H9 (cell line): ENCODE results near the gene ETV6. TPM values are rescaled to one million over a fixed set of nuclear protein-coding genes. Genes with fewer than 3 reads are reported as not detected.

ENCODE experiments used
- DNase-seq: peaks from one replicate; pipeline ENCODE4 v3.0.0-alpha.2; 2017
- H2AFZ ChIP-seq: one replicate; pipeline ENCODE4 v1.6.1; 2013; ENCODE audit warnings: mild to moderate bottlenecking, low read length, control low read depth, moderate library complexity
- H2AK5ac ChIP-seq: 2 replicates; pipeline ENCODE4 v1.6.1; 2013; ENCODE audit warnings: low read length, control low read depth, mixed read lengths; ENCODE audit not compliant: insufficient read length
- H2BK120ac ChIP-seq: one replicate; pipeline ENCODE4 v1.6.1; 2013; ENCODE audit warnings: low read depth, mild to moderate bottlenecking, low read length, control low read depth, inconsistent platforms; ENCODE audit not compliant: poor library complexity, severe bottlenecking
- H2BK12ac ChIP-seq: 2 replicates; pipeline ENCODE4 v1.6.1; 2013; ENCODE audit warnings: low read length, control low read depth, mixed read lengths, low read depth; ENCODE audit not compliant: insufficient read length
- H2BK15ac ChIP-seq: 2 replicates; pipeline ENCODE4 v1.6.1; 2013; ENCODE audit warnings: low read depth, low read length, control low read depth
- H2BK20ac ChIP-seq: one replicate; pipeline ENCODE4 v1.6.1; 2013; ENCODE audit warnings: low read depth, mild to moderate bottlenecking, low read length, control low read depth, inconsistent platforms; ENCODE audit not compliant: poor library complexity, severe bottlenecking
- H2BK5ac ChIP-seq: 2 replicates; pipeline ENCODE4 v1.6.1; 2013; ENCODE audit warnings: low read length, control low read depth, mixed read lengths; ENCODE audit not compliant: insufficient read length
- H3K14ac ChIP-seq: 2 replicates; pipeline ENCODE4 v1.6.1; 2013; ENCODE audit warnings: low read length, control low read depth; ENCODE audit not compliant: insufficient read depth
- H3K18ac ChIP-seq: 2 replicates; pipeline ENCODE4 v1.6.1; 2013; ENCODE audit warnings: low read depth, mild to moderate bottlenecking, mixed read lengths, low read length, control low read depth; ENCODE audit not compliant: insufficient read length
- H3K23ac ChIP-seq: 2 replicates; pipeline ENCODE4 v1.6.1; 2013; ENCODE audit warnings: low read length, control low read depth, mixed read lengths, low read depth; ENCODE audit not compliant: insufficient read length
- H3K23me2 ChIP-seq: 2 replicates; pipeline ENCODE4 v1.6.1; 2013; ENCODE audit warnings: low read depth, mild to moderate bottlenecking, mixed read lengths, low read length, control low read depth; ENCODE audit not compliant: insufficient read length, poor library complexity, severe bottlenecking
- H3K27ac ChIP-seq: 2 replicates; pipeline ENCODE4 v1.5.1; 2013; ENCODE audit warnings: low read length, control low read depth, mixed read lengths, low read depth; ENCODE audit not compliant: insufficient read length
- H3K27me3 ChIP-seq: 2 replicates; pipeline ENCODE4 v1.6.1; 2013; ENCODE audit warnings: low read length, control low read depth, inconsistent platforms; ENCODE audit not compliant: insufficient read depth
- H3K4ac ChIP-seq: 2 replicates; pipeline ENCODE4 v1.6.1; 2013; ENCODE audit warnings: low read depth, mild to moderate bottlenecking, control low read depth, inconsistent platforms, low read length, moderate library complexity
- H3K4me1 ChIP-seq: 2 replicates; pipeline ENCODE4 v1.6.1; 2013; ENCODE audit warnings: low read length, control low read depth, inconsistent platforms; ENCODE audit not compliant: insufficient read depth
- H3K4me2 ChIP-seq: 2 replicates; pipeline ENCODE4 v1.6.1; 2013; ENCODE audit warnings: low read length, control low read depth, mixed read lengths; ENCODE audit not compliant: insufficient read length, insufficient read depth
- H3K56ac ChIP-seq: 2 replicates; pipeline ENCODE4 v1.6.1; 2013; ENCODE audit warnings: low read depth, mild to moderate bottlenecking, mixed read lengths, low read length, control low read depth; ENCODE audit not compliant: insufficient read length
- H3K79me1 ChIP-seq: 2 replicates; pipeline ENCODE4 v1.6.1; 2013; ENCODE audit warnings: low read depth, mild to moderate bottlenecking, moderate library complexity, low read length, control low read depth, inconsistent platforms; ENCODE audit not compliant: insufficient read depth, poor library complexity, severe bottlenecking
- H3K79me2 ChIP-seq: 2 replicates; pipeline ENCODE4 v1.6.1; 2013; ENCODE audit warnings: low read length, control low read depth, inconsistent platforms; ENCODE audit not compliant: insufficient read depth
- H3K9ac ChIP-seq: 2 replicates; pipeline ENCODE4 v1.6.1; 2013; ENCODE audit warnings: low read length, control low read depth, mixed read lengths; ENCODE audit not compliant: insufficient read length; ENCODE audit errors: extremely low read depth
- H3K9me3 ChIP-seq: one replicate; pipeline ENCODE4 v1.6.1; 2013; ENCODE audit warnings: low read depth, low read length, inconsistent platforms; ENCODE audit not compliant: control insufficient read depth
- H3T11ph ChIP-seq: one replicate; pipeline ENCODE4 v1.6.1; 2013; ENCODE audit warnings: mild to moderate bottlenecking, low read length, control low read depth, inconsistent platforms
- H4K20me1 ChIP-seq: one replicate; pipeline ENCODE4 v1.6.1; 2013; ENCODE audit not compliant: control insufficient read depth, insufficient read length, insufficient read depth
- H4K5ac ChIP-seq: 2 replicates; pipeline ENCODE4 v1.6.1; 2013; ENCODE audit warnings: low read depth, mild to moderate bottlenecking, mixed read lengths, low read length, control low read depth; ENCODE audit not compliant: insufficient read length
- H4K8ac ChIP-seq: replicated peaks from 2 replicates; pipeline ENCODE4 v1.6.1; 2013; ENCODE audit warnings: low read length, control low read depth, mixed read lengths, low read depth; ENCODE audit not compliant: insufficient read length
- H4K91ac ChIP-seq: 2 replicates; pipeline ENCODE4 v1.6.1; 2013; ENCODE audit warnings: low read depth, mild to moderate bottlenecking, moderate library complexity, mixed read lengths, low read length, control low read depth; ENCODE audit not compliant: insufficient read length
- H3K27ac Mint-ChIP-seq, 3 experiments: 2 replicates in 2 of 3; 3 replicates in 1 of 3; pipeline ENCODE4 v1.8.0; 2020 to 2021; ENCODE audit warnings: mixed read lengths in 3 of 3, mild to moderate bottlenecking in 1 of 3, moderate library complexity in 1 of 3
- H3K27me3 Mint-ChIP-seq: 2 replicates; pipeline ENCODE4 v1.8.0; 2021; ENCODE audit warnings: low read depth, mild to moderate bottlenecking, moderate library complexity, mixed read lengths
- H3K36me3 Mint-ChIP-seq, 3 experiments: 2 replicates in 2 of 3; 3 replicates in 1 of 3; pipeline ENCODE4 v1.8.0; 2020 to 2021; ENCODE audit warnings: low read depth in 3 of 3, mixed read lengths in 3 of 3; ENCODE audit not compliant: insufficient read depth in 1 of 3
- H3K4me1 Mint-ChIP-seq, 2 experiments: 2 replicates each; pipeline ENCODE4 v1.8.0; 2020; ENCODE audit warnings: mixed read lengths in 2 of 2
- H3K4me3 Mint-ChIP-seq, 2 experiments: 2 replicates in 1 of 2; 3 replicates in 1 of 2; pipeline ENCODE4 v1.8.0; 2020 to 2021; ENCODE audit warnings: mild to moderate bottlenecking in 2 of 2, mixed read lengths in 2 of 2, moderate library complexity in 1 of 2
- H3K9me3 Mint-ChIP-seq, 2 experiments: 2 replicates in 1 of 2; 3 replicates in 1 of 2; pipeline ENCODE4 v1.8.0; 2020; ENCODE audit warnings: mild to moderate bottlenecking in 2 of 2, mixed read lengths in 2 of 2, moderate library complexity in 1 of 2
- CTCF ChIP-seq: fragments of 200-600 bp; sonication (generic); conservative IDR thresholded peaks from 3 replicates; pipeline ENCODE4 v1.8.0; 2021; ENCODE audit warnings: antibody characterized with exemption, mild to moderate bottlenecking
- WGBS: extraction: QIAGEN DNeasy Blood & Tissue Kit; methylation state at CpG from one replicate; pipeline ENCODE4 v1.1.7; 2013; ENCODE audit warnings: missing lambda C conversion rate, low lambda C conversion rate, mixed read lengths; ENCODE audit not compliant: insufficient read length; ENCODE audit errors: extremely low coverage; 5-methylcytosine and 5-hydroxymethylcytosine counted together
- total RNA-seq: library from RNA; stranded (reverse); gene quantifications from 2 replicates; pipeline ENCODE4 v1.2.1, GENCODE V29; 2021

ETV6 gene
- total RNA-seq, 1 experiment from 2014 or later = 28.7 TPM

- Histone ChIP-seq H3K79me2 (0 out of 2 replicates have a peak, but pooled peaks cover 2% of the 10 kb centered on the region), H3K9me3 (no peaks in the 10 kb centered on the region), H3K4me2 (peak overlapping the region; percentile 0), H3K9ac (no peak overlapping the region), H3K4me1 (peaks cover 10% of the 10 kb centered on the region), H2AFZ (no peak overlapping the region), H3K56ac (no peak overlapping the region), H3K18ac (no peak overlapping the region), H2BK120ac (no peak overlapping the region), H3T11ph (no peak overlapping the region), H3K23ac (no peak overlapping the region), H2BK12ac (no peak overlapping the region), H2BK5ac (no peak overlapping the region), H3K14ac (no peak overlapping the region), H4K20me1 (peaks cover 2% of the 10 kb centered on the region), H2BK15ac (no peak overlapping the region), H4K5ac (no peak overlapping the region), H3K23me2 (no peaks in the 10 kb centered on the region), H2AK5ac (no peak overlapping the region), H4K91ac (no peak overlapping the region), H2BK20ac (no peak overlapping the region), H3K4ac (no peak overlapping the region), H4K8ac (no peak overlapping the region), H3K27ac (no peak overlapping the region), H3K27me3 (no peaks in the 10 kb centered on the region), H3K79me1 (no peaks in the 10 kb centered on the region)
- H3K4me3 Mint-ChIP-seq = peak overlapping the region; percentile 3 to 43; a peak in 3 of 5 replicates
- peak overlapping the region; percentile 33 to 90 (median 53); a peak in 6 of 7 replicates for H3K27ac Mint-ChIP-seq
- no peaks in the 10 kb centered on the region for H3K36me3 Mint-ChIP-seq
- no peaks in the 10 kb centered on the region for H3K27me3 Mint-ChIP-seq
- WGBS = no CpG with 5 or more reads among the region's 12 CpGs
- peak; percentile 63 for DNase-seq
- H3K9me3 Mint-ChIP-seq = no peaks in the 10 kb centered on the region
- peaks cover 50 to 51% of the 10 kb centered on the region in 2 experiments for H3K4me1 Mint-ChIP-seq
- TF ChIP-seq CTCF = no peak
Observed at GRCh38 chr12:11743423-11744409, 94.2 kb downstream of the ETV6 start.
